Glomerular visceral epithelial cell (primary cell): ENCODE results near the gene DIRAS1.
A peak's percentile ranks its signal among the peaks of the same experiment; 100 is the strongest.
"Not testable (repeated sequence)": the region's sequence is repeated elsewhere in the genome, so short reads cannot be mapped to it uniquely, and the experiment has no call there.

Source experiments
- DNase-seq: peaks from one replicate; pipeline ENCODE4 v3.0.0-alpha.2; 2016; ENCODE audit errors: extremely low spot score

The DIRAS1 gene

DNA sequence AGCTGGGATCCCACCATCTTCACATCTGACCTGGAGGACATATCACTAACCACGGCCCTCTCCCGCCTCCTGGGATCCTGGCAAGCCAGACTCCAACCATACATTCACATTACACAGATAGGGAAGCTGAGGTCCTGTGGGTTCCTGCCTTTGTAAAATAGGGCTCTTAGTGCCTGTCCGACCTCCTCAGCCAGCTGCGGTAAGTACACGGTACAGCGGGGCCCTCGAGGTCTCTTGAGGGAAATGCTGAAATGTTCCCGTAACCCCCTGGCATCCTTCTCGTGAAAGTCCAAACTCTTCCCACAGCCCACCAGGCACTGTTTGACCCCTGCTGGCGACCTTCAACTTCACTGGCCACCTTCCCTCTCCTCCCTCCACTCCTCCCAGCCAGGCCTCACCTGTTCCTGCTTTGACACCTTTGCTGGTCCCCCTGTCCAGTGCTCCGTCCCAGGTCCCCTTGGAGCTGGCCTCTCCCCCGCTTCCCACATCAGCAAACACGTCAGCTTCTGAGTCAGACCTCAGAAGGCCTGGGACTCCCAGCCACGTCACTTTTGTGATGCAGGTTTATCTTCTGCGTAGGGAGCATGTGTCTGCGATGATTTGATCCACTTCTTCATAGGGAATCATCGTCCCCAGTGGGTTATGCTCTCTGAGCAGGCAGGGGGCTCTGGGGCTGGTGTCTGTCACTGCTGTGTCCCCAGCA is 9.8 kb downstream of the DIRAS1 start:
- DNase-seq, result no peak

DNA sequence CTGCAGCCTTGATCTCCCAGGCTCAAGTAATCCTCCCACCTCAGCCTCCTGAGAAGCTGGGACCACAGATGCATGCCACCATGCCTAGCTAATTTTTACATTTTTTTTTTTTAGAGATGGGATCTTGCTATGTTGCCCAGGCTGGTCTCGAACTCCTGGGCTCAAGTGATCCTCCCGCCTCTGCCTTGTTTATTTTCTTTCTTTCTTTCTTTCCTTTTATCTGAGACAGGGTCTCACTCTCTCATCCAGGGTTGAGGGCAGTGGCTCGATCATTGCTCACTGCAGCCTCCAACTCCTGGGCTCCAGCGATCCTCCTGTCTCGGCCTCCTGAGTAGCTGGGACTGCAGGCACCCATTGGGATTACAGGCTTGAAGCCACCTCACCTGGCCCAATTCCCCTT is 14.9 kb downstream of the DIRAS1 start:
- no peak for DNase-seq

DNA sequence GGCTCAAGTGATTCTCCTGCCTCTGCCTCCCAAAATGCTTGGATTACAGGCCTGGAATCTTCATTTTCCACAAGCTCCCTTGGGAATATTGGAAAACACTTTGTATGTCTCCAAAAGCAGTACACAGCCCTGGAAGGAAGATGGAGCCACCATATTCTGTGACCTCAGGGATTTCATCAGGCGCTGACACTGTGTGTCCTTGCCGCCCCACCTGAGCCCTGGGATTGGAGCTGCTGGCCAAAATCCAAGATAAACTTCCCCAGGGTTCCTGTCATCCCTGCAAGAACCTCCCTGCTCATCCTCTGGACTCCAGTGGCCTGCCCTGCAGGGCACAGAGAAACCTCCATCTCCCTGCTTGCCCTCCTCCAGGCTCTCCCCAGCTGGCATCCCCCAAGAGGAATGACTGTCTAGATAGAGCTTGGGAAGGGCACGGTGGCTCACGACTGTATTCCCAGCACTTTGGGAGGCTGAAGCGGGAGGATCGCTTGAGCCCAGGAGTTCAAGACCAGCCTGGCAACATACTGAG is 17.4 kb downstream of the DIRAS1 start:
- no peak for DNase-seq

DNA sequence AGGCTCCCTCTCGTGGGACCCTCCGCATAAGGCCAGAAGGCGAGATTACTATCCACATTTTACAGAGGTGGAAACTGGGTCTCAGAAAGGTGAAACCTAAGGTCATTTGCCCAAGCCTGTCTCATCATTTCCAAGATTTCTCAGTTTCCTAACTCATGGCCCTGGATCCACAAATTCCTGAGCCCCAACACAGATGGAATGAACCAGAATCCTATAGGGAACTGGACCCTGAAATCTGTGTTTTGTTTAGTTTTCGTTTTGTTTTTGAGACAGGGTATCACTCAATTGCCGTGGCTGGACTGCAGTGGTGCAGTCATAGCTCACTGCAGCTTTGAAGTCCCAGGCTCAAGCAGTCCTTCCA is 18.1 kb downstream of the DIRAS1 start:
- no peak for DNase-seq

DNA sequence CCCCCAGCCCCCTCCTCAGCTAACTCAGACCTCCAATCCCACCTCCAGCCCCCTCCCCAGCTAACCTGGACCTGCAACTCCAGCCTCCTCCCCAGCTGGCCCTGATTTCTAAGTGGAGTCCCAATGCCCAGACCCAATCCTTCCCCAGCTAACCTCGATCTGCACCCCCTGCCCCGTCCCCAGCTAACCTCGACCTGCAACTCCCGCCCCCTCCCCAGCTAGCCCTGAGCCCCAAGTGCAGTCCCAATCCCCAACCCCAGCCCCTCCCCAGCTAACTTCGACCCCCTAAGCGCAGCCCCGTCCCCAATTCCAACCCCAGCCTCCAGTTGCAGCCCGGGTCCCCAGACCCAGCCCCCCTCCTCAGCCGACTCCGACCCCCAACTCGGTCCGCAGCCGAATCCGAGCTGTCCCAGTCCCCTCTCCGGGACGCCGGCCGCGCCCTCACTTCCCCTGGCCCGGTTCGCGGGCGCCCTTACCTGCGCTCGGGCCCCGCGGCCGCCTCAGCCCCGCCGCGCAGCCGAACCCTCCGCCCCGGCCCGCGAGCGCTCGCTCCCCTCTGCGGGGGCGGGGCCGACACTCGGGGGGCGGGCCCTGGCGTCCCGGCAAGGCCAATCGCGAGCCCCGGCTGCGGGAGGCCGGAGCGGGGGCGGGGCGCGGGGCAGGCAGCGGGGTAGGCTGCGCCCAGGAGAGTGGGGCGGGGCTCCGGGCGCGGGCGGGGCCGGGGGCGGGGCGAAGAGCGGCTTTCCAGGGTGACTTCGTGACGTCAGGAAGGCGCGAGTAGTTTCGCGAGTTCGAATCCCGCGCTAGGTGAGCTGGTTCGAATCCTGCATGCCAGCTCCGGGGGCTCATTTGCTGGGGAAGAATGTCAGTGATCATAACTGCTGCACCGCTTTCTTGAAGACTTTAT is 18.7 kb downstream of the DIRAS1 start, which contains the start of gene GNG7:
Gene GNG7, minus strand, starts transcription at position 525 of the 907 bp plus-strand sequence. CDS start 182,006 bp downstream, outside the sequence.
- peak; percentile 92 for DNase-seq

DNA sequence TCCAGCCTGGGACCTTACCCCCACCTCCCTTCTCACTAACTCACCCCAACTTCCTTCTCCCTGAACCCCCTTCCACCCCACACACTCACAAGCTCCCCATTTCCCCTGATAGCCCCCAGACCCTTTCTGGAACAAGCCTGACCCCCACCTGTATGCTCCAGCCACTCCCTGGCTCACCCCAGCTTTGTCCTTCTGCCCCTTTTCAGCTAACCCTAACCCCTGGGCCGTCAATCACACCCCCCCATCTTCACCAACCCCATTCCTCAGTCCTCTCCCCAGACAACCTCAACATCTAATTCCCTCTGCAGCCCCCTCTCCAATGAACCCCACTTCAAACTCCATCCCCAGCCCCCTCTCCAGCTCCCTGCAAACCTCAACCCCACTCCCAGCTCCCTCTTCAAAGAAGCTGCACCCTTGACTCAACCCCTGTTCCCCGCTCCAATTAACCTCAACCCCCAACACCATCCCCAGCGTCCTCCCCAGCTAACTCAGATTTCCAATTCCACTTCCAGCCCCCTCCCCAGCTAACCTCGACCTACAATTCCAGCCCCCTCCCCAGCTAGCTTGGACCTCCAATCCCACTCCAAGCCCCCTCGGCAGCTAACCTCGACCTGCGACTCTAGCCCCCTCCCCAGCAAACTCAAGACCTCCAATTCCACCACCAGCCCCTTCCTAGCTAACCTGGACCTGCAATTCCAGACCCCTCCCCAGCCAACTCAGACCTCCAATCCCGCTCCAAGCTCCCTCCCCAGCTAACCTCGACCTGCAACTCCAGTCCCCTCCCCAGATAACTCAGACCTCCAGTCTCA is 19.6 kb downstream of the DIRAS1 start:
- DNase-seq, result no peak

DNA sequence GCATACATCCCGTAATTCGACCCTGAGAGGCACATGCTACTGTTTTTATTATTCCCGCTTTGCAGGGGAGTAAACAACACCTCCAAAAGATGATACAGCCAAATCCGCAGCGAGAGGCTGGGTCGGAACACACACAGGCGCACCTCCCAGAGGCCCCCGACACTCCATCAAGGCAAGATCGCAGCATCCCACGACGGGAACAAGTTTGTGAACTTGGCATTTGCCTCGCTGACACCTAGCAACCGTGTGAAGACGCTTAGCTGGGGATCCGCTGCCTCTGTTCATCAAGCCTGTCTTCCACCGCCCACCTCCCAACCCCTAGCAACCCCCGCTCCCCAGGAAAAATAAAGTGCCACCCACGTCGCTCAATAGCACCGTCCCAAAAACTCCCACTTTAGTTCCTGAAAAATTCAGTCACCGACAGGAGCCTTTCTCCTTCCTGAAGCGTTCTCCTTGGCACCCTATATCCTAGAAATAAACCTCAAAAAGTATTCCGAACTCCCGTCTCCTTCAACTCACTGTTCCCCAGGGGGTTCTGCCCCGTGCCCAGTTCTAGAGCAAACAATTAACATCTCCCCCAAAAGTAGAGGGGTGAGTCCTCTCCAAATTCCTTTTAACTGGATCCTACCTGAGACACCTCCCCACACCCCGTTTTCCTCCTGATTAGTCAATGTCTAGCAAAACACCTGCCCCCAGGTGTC is 20.4 kb downstream of the DIRAS1 start:
- no peak for DNase-seq

DNA sequence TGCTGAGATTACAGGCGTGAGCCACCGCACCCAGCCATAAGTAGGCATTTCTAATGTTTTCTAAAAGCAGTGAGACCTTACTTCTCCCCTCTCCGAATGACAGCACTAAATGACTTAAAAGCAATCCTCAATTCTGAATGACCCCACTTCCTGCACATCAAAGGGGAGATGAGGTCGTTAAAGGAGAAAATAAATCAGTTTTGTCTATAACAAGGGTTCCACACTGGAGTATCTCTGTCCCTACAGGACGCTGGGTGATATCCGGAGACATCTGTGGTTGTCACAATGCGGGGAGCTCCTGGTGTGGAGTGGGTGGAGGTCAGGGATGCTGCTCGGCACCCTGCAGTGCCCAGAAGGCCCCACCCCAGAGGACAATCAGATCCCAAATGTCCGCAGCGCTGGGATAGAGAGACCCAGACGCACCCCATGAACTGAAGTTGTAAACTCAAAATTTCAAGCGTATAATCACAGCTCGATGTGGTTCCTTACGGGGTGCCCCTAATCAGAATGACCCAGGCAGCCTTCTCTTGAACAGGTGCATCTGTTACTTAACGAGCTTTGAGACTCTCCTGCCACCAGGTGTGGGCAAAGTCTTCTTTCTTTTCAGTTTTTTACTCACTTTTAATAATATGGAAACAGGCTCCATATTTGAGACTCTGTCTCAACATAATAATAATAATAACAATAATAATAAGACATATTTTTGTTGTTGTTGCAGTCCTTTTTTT is 21.6 kb downstream of the DIRAS1 start:
- DNase-seq, result no peak

DNA sequence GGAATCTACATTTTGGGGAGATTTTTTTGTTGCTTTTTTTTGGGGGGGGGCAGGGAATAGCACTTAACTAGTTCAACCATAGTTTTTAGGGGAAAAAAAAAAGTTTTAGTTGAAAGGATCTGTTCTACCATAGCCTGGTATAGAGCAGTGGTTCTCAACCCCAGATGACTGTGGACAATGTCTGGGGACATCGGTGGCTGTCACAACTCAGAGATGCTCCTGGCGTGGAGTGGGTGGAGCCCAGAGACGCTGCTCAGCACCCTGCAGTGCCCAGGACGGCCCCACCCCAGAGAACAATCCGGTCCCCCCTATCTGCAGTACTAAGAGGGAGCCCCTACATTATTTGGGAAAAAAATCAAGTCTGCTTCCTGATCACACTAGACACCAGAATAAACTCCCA is 27.0 kb downstream of the DIRAS1 start:
- DNase-seq, result no peak

DNA sequence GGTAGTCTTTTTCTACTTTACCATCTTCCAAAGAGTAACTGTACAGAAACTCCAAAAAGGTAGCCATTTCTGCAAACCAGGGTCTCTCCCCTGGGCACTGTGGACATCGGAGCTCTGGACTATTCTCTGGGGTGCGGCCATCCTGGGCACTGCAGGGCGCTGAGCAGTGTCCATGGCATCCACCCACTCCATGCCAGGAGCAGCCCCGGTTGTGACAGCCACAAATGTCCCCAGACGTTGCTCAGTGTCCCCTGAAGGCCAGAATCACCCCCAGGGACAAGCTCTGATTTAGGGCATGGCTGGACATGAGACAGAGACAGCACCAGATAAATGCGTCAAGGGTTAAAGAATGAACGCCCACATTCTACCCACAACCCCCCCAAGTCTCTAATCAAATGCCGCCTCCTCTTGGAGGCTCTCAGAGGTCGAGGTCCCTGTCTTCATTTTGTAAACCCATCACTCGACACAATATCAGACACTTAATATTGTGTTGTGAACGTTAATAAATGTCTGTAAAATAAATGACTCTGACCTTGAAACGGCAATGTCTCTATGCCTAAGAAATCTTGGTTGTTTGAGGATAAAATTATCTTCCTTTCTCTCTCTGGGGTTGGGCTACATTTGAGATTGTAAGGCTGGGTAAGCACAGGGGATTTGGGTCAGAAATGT is 27.5 kb downstream of the DIRAS1 start:
- no peak for DNase-seq

DNA sequence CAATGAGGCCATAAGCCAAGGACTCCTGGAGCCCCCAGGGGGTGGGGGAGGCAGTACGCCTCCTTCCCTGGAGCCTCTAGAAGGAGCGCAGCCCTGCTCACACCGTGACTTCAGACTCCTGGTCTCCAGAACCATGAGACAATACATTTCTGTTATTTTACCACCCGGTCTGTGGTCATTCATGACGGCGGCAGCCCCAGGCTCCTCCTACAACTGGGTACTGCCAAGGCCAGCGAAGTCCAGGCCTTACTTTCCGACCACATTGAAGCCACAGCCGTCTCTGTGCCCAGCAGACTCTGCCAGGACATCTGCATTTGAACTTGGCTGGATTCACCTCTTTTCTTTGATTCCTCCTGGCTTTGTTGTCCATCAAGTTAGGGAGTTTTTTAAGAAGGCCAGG is 29.2 kb downstream of the DIRAS1 start:
- DNase-seq, result no peak

DNA sequence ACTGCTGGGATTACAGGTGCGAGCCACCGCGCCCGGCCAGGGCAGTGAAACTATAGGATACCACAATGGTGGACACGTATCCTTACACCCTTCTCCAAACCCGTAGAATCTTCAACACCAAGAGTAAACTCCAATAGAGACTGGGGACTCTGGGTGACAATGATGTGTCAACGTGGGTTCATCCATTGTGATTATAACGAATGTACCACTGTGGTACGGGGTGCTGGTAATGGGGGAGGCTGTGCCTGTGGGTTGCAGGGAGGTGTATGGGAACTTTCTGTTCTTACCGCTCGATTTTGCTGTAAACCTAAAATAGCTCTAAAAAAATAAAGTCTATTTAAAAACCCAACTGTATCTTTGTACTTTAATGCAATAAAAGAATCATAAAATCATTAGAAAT is 30.3 kb downstream of the DIRAS1 start:
- no peak for DNase-seq

DNA sequence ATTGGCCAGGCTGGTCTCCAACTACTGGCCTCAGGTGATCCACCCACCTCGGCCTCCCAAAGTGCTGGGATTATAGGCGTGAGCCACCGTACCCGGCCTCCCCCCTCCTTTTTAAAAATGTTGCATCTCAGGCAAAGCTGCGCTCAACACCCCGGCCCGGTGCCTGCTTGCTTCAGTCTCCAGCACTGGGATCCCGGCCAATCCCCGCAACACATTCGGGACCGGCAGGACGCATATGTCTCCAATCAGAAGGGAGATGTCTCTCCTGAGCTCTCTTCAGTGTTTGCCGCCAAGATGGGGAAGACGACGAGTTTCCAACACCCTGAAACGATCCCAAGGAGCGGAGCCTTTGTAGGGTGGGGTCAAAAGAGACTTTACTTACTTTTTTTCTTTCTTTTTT is 34.8 kb downstream of the DIRAS1 start:
- no peak for DNase-seq

DNA sequence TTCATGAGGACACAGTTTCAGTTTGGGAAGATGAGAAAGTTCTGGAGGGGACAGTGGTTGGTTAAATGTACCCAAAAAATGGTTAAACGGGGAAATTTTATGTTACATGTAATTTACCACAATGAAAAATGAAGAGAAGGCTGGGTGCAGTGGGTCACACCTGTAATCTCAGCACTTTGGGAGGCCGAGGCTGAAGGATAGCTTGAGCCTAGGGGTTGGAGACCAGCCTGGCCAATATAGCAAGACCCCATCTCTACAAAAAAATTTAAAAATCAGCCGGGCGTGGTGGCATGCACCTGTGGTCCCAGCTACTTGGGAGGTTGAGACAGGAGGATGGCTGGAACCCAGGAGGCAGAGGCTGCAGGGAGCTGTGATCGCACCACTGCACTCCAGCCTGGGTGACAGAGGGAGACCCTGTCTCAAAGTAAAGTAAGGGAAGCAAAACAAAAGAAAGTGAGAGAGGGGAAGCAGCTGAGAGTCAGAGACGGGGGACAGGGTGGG is 35.9 kb downstream of the DIRAS1 start:
- no peak for DNase-seq

DNA sequence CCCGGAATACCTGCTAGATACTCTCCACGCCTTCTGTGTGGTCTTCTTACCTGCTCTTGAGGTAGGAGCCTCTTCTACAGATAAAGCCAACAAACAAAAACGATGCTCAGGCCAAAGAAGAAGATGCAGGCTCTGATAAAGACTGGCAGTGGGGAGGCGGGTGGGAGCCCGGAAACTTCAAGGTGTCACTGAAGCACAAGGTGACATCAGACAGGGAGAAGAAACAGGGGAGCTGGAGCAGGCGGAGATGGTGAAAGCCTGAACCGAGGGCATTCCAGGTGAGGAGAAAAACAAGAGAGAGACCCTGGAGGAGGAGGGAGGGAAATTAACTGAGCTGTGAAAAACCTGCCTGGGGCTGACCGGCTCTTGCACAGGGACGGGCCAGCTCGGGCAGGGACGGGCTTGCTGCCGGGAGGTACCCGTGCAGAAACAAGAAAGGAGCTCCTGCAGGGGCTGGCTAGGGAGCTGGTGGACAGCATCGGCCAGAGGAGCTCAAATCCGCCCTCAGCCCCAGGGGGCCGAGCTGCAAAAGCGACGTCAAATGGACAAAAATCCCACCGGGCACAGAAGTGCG is 37.7 kb downstream of the DIRAS1 start:
- DNase-seq, result no peak

DNA sequence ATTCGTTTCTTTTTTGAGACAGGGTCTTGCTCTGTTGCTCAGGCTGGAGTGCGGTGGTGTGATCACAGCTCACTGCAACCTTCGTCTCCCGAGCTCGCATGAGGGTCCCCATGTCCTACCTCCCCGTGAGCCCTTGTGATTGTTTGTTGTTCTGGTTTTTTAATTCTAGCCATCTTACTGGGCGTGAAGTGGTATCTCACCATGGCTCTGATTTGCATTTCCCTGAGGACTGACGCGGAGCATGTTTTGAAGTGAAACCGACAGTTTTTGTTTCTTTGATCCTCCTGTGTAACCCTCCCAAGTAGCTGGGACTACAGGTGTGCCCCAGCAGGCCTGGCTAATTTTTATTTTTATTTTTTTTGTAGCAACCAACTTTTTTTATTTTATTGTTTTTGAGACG is 40.4 kb downstream of the DIRAS1 start:
- DNase-seq, result no peak

DNA sequence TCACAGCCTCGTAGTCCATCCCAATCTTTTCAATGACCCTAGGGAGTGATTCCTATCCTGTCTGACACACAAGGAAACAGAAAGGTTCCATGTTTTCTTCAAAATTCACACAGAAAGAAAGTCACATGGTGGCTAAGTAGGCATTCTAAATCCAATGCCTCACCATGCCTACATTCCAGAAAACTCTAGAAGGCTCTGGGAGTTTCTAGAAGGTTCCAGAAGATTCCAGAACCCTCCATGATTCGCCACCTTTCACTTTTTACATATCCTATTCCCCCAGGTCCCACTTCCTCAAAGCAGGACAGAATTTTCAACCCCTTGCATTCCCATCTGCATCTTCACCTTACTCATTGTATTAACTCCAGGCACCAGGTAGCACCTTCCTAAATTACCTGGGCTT is 41.7 kb downstream of the DIRAS1 start:
- no peak for DNase-seq

DNA sequence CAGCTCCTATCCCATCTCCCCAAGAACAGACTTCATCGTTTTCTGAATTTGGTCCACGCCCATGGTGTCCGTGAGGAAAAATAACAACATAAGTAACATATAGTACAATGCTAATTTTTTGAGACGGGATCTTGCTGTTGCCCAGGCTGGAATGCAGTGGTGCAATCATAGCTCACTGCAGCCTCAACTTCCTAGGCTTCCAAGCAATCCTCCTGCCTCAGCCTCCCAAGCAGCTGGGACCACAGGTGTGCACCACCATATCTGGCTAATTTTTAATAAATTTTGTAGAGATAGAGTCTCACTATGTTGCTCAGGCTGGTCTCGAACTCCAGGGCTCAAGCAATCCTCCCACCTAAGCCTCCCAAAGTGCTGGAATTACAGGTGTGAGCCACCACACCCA is 42.2 kb downstream of the DIRAS1 start:
- not testable (repeated sequence) for DNase-seq

DNA sequence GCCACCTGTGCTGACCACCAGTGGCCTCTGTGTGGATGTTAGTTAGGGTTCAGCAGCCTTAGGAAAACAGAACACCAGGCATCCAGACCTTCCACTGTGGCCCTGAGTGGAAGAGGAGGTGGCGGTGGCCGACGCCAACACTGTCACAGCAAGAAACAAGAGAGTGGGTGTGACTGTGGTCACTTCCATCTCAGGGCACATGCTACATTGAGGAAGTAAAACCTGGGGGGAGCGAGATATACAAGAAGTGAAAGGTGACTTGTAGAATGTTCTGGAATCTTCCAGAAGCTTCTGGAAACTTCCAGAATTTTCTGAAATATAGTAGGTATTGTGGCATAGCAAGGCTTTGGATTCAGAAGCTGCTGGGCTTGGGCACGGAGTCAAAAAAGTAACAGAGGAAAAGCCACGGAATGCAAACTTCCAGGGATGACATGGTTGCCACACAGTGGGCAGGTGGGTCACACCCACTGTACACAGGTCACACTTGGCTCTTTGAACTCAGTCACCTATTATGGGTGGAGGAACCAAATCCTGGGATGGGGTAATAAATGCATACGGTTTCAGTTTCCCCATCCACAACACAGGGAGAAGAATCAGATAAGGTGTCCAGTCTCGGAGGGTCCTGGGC is 43.0 kb downstream of the DIRAS1 start:
- DNase-seq, result no peak
